ENCODE data around the gene MILR1.
"Not testable (repeated sequence)": the region's sequence is repeated elsewhere in the genome, so short reads cannot be mapped to it uniquely, and the experiment has no call there.

DNA sequence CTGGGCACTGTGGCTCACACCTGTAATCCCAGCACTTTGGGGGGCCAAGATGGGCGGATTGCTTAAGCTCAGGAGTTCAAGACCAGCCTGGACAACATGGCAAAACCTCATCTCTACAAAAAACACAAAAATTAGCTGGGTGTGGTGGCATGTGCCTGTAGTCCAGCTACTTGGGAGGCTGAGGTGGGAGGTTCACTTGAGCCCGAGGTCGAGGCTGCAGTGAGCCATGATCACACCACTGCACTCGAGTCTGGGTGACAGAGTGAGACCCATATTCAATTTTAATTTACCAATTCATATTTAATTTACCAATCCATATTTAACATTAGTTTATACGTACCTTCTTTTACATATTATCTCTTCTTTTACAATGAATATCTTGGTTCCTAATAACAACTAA lies 46.4 kb downstream of the MILR1 start:
- TF ChIP-seq, protein P1, sequence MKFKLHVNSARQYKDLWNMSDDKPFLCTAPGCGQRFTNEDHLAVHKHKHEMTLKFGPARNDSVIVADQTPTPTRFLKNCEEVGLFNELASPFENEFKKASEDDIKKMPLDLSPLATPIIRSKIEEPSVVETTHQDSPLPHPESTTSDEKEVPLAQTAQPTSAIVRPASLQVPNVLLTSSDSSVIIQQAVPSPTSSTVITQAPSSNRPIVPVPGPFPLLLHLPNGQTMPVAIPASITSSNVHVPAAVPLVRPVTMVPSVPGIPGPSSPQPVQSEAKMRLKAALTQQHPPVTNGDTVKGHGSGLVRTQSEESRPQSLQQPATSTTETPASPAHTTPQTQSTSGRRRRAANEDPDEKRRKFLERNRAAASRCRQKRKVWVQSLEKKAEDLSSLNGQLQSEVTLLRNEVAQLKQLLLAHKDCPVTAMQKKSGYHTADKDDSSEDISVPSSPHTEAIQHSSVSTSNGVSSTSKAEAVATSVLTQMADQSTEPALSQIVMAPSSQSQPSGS (tag by site-specific recombination; IDR thresholded peaks at IDR 0.05; ENCODE audit: low read depth), result not testable (repeated sequence)
- not testable (repeated sequence) for TF ChIP-seq REST (tag by site-specific recombination; IDR thresholded peaks at IDR 0.05); ZNF785 (tag by site-specific recombination; IDR thresholded peaks at IDR 0.05); SP2 (tag by site-specific recombination; IDR thresholded peaks at IDR 0.05); ZNF140 (tag by site-specific recombination; IDR thresholded peaks at IDR 0.05); KLF9 (tag by site-specific recombination; IDR thresholded peaks at IDR 0.05; ENCODE audit: low read depth)
- TF ChIP-seq, protein P2, sequence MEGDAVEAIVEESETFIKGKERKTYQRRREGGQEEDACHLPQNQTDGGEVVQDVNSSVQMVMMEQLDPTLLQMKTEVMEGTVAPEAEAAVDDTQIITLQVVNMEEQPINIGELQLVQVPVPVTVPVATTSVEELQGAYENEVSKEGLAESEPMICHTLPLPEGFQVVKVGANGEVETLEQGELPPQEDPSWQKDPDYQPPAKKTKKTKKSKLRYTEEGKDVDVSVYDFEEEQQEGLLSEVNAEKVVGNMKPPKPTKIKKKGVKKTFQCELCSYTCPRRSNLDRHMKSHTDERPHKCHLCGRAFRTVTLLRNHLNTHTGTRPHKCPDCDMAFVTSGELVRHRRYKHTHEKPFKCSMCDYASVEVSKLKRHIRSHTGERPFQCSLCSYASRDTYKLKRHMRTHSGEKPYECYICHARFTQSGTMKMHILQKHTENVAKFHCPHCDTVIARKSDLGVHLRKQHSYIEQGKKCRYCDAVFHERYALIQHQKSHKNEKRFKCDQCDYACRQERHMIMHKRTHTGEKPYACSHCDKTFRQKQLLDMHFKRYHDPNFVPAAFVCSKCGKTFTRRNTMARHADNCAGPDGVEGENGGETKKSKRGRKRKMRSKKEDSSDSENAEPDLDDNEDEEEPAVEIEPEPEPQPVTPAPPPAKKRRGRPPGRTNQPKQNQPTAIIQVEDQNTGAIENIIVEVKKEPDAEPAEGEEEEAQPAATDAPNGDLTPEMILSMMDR (tag by site-specific recombination; IDR thresholded peaks at IDR 0.05), result not testable (repeated sequence)
- TF ChIP-seq, protein P3, sequence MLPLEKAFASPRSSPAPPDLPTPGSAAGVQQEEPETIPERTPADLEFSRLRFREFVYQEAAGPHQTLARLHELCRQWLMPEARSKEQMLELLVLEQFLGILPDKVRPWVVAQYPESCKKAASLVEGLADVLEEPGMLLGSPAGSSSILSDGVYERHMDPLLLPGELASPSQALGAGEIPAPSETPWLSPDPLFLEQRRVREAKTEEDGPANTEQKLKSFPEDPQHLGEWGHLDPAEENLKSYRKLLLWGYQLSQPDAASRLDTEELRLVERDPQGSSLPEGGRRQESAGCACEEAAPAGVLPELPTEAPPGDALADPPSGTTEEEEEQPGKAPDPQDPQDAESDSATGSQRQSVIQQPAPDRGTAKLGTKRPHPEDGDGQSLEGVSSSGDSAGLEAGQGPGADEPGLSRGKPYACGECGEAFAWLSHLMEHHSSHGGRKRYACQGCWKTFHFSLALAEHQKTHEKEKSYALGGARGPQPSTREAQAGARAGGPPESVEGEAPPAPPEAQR (tag by site-specific recombination; IDR thresholded peaks at IDR 0.05), result not testable (repeated sequence)
